NCI-H748 (cell line): ENCODE results near the gene HTRA1.

Experiments
- DNase-seq: peaks from one replicate; lab custom pipeline; 2025; ENCODE audit not compliant: unreplicated experiment; lab: John Stamatoyannopoulos, UW

HTRA1 gene

GRCh38 chr10:122471531-122472177, 10.3 kb downstream of the HTRA1 start:
- no peak for DNase-seq

GRCh38 chr10:122473116-122473515, 11.8 kb downstream of the HTRA1 start:
- no peak for DNase-seq

- no peak for DNase-seq
Observed at GRCh38 chr10:122474131-122474818, 12.9 kb downstream of the HTRA1 start.

- no peak for DNase-seq
Observed at GRCh38 chr10:122475100-122475499, 13.7 kb downstream of the HTRA1 start.

- DNase-seq = no peak
Observed at GRCh38 chr10:122475591-122476332, 14.4 kb downstream of the HTRA1 start.

- peak; percentile 56 for DNase-seq
Observed at GRCh38 chr10:122476333-122476695, 15.0 kb downstream of the HTRA1 start.

GRCh38 chr10:122477436-122477835, 16.1 kb downstream of the HTRA1 start:
- no peak for DNase-seq

GRCh38 chr10:122478971-122479370, 17.6 kb downstream of the HTRA1 start:
- no peak for DNase-seq

- DNase-seq = no peak
Observed at GRCh38 chr10:122480146-122480833, 18.9 kb downstream of the HTRA1 start.

- DNase-seq = no peak
Observed at GRCh38 chr10:122481296-122482056, 20.1 kb downstream of the HTRA1 start.

GRCh38 chr10:122484276-122485060, 23.1 kb downstream of the HTRA1 start:
- DNase-seq = no peak

GRCh38 chr10:122485670-122486069, 24.3 kb downstream of the HTRA1 start:
- no peak for DNase-seq

- DNase-seq = no peak
Observed at GRCh38 chr10:122486406-122487080, 25.2 kb downstream of the HTRA1 start.

GRCh38 chr10:122487174-122487765, 25.9 kb downstream of the HTRA1 start:
- peak; percentile 78 for DNase-seq

GRCh38 chr10:122490268-122490667, 28.9 kb downstream of the HTRA1 start:
- no peak for DNase-seq

GRCh38 chr10:122490786-122491680, 29.7 kb downstream of the HTRA1 start:
- no peak for DNase-seq

GRCh38 chr10:122492006-122492405, 30.7 kb downstream of the HTRA1 start:
- DNase-seq = no peak

- no peak for DNase-seq
Observed at GRCh38 chr10:122492999-122493481, 31.7 kb downstream of the HTRA1 start.
